Adipose tissue (tissue), 3 donors: ENCODE measurements around the gene CUL1. TPM values are rescaled to one million over a fixed set of nuclear protein-coding genes. Genes with fewer than 3 reads are reported as not detected.
"Not testable (repeated sequence)": the region's sequence is repeated elsewhere in the genome, so short reads cannot be mapped to it uniquely, and the experiment has no call there.

Experiments
- H3K27ac ChIP-seq: one replicate; pipeline ENCODE4 v1.5.1; 2013; ENCODE audit warnings: low read depth, low read length
- WGBS, 3 donors: extraction: QIAGEN DNeasy Blood & Tissue Kit; methylation state at CpG; one replicate each; pipeline ENCODE4 v1.1.7; 2013; 5-methylcytosine and 5-hydroxymethylcytosine counted together
- polyA plus RNA-seq, 3 donors: library from polyadenylated mRNA; stranded (reverse); fragments of 200-250 nt; gene quantifications; one replicate each; pipeline ENCODE4 v1.2.3, GENCODE V29; 2013
- donor health status: healthy with polysubstance abuse.
- donor health status: Bipolar disorder and iron deficiency.
- donor health status: healthy.

The CUL1 gene
- polyA plus RNA-seq, 3 donors = 14.1 to 37.3 (median 30.4) TPM

- 91 to 97% (median 95%) methylated on average over 7 of the region's 7 CpGs for WGBS, 3 donors
- H3K27ac ChIP-seq = no peak overlapping the region
These were observed 5.1 kb upstream of the CUL1 start for GRCh38 chr7:148693651-148694050.

- H3K27ac ChIP-seq = no peak overlapping the region
- 86 to 93% (median 91%) methylated on average over 5 of the region's 5 CpGs for WGBS, 3 donors
These were observed 4.1 kb upstream of the CUL1 start for GRCh38 chr7:148694631-148695030.

GRCh38 chr7:148695953-148696352 is 2.8 kb upstream of the CUL1 start:
- H3K27ac ChIP-seq = no peak overlapping the region
- WGBS, 3 donors = 92 to 96% (median 96%) methylated on average over 3 of the region's 3 CpGs

GRCh38 chr7:148696787-148697186 is 1.9 kb upstream of the CUL1 start:
- 70 to 95% (median 91%) methylated on average over 5 of the region's 5 CpGs for WGBS, 3 donors

GRCh38 chr7:148697256-148698006 is 1.3 kb upstream of the CUL1 start:
- 8 to 31% (median 10%) methylated on average over 18 of the region's 18 CpGs for WGBS, 3 donors
- H3K27ac ChIP-seq = no peak overlapping the region

More at GRCh38 chr7:148696787-148697186, 1.9 kb upstream of the CUL1 start:
- H3K27ac ChIP-seq = no peak overlapping the region

- 0% methylated on average over 17 of the region's 17 CpGs for WGBS, 3 donors
- no peak overlapping the region for H3K27ac ChIP-seq
These were observed 701 bp upstream of the CUL1 start for GRCh38 chr7:148698007-148698396.

GRCh38 chr7:148699024-148699781 is 500 bp downstream of the CUL1 start:
- peak overlapping the region; percentile 91 for H3K27ac ChIP-seq
- WGBS, 3 donors = 0 to 1% (median 0%) methylated on average over 72 to 107 of the region's 107 CpGs

- no peak overlapping the region for H3K27ac ChIP-seq
- 1 to 3% (median 2%) methylated on average over 36 of the region's 36 CpGs for WGBS, 3 donors
These were observed 1.3 kb downstream of the CUL1 start for GRCh38 chr7:148699782-148700629.

- H3K27ac ChIP-seq = no peak overlapping the region
These were observed 2.0 kb downstream of the CUL1 start for GRCh38 chr7:148700661-148701064.

GRCh38 chr7:148701414-148701813 is 2.7 kb downstream of the CUL1 start:
- no peak overlapping the region for H3K27ac ChIP-seq
- WGBS, 3 donors = 52 to 73% (median 56%) methylated on average over 1 of the region's 1 CpG

More at GRCh38 chr7:148700661-148701064, 2.0 kb downstream of the CUL1 start:
- 13 to 22% (median 15%) methylated on average over 3 of the region's 3 CpGs for WGBS, 3 donors

- no peak overlapping the region for H3K27ac ChIP-seq
- WGBS, 3 donors = 86 to 92% (median 87%) methylated on average over 11 of the region's 11 CpGs
These were observed 4.4 kb downstream of the CUL1 start for GRCh38 chr7:148702876-148703670.

- H3K27ac ChIP-seq = not testable (repeated sequence)
- WGBS, 3 donors = 92 to 94% (median 94%) methylated on average over 8 of the region's 8 CpGs
These were observed 4.9 kb downstream of the CUL1 start for GRCh38 chr7:148703671-148703962.

- no peak overlapping the region for H3K27ac ChIP-seq
- 62 to 82% (median 78%) methylated on average over 3 of the region's 3 CpGs for WGBS, 3 donors
These were observed 5.5 kb downstream of the CUL1 start for GRCh38 chr7:148704189-148704588.

- H3K27ac ChIP-seq = no peak overlapping the region
- WGBS, 3 donors = 38 to 68% (median 64%) methylated on average over 3 of the region's 3 CpGs
These were observed 6.3 kb downstream of the CUL1 start for GRCh38 chr7:148704970-148705369.

GRCh38 chr7:148706368-148706767 is 7.7 kb downstream of the CUL1 start:
- 59 to 91% (median 86%) methylated on average over 5 of the region's 5 CpGs for WGBS, 3 donors
- no peak overlapping the region for H3K27ac ChIP-seq

GRCh38 chr7:148708026-148708885 is 9.6 kb downstream of the CUL1 start:
- WGBS, 3 donors = 59 to 83% (median 65%) methylated on average over 7 of the region's 7 CpGs
- no peak overlapping the region for H3K27ac ChIP-seq

GRCh38 chr7:148709014-148709413 is 10.3 kb downstream of the CUL1 start:
- WGBS, 3 donors = 67 to 83% (median 69%) methylated on average over 6 of the region's 6 CpGs

More at GRCh38 chr7:148709014-148709413, 10.3 kb downstream of the CUL1 start:
- no peak overlapping the region for H3K27ac ChIP-seq
